ENCODE measurements around the gene PACRG. TPM values are rescaled to one million over a fixed set of nuclear protein-coding genes. Genes with fewer than 3 reads are reported as not detected.
"Not testable (repeated sequence)": the region's sequence is repeated elsewhere in the genome, so short reads cannot be mapped to it uniquely, and the experiment has no call there.

Gene PACRG
- 0.44 TPM for total RNA-seq
- polyA plus RNA-seq: 1 to 10 TPM in 1 of 4 donors, under 1 TPM in 1, not detected in 2; 0.87 to 1.2 TPM

- no peaks in the 10 kb centered on the region for H3K36me3 Mint-ChIP-seq
- peaks cover 0 to 4% (median 0%) of the 10 kb centered on the region in 7 donors for H3K9me3 Mint-ChIP-seq
- peak; percentile 94 to 95 for ATAC-seq (ENCODE audit: low read depth in 2 of 2)
- Histone ChIP-seq H3K4me3 (ENCODE audit: low read depth, low read length) (peak within 1 kb of the TSS; percentile 70), H3K4me1 (ENCODE audit: control insufficient read depth, insufficient read depth, low read length, poor library complexity, severe bottlenecking) (peaks cover 7% of the 10 kb centered on the region), H3K36me3 (ENCODE audit: control insufficient read depth, insufficient read depth, low read length) (no peaks in the 10 kb centered on the region), H3K9me3 (ENCODE audit: control insufficient read depth in 2 of 2, low read length in 2 of 2) (no peaks in the 10 kb centered on the region), H3K27ac (ENCODE audit: insufficient read depth, low read length, poor library complexity, severe bottlenecking) (peak within 1 kb of the TSS; percentile 65), H3K27me3 (ENCODE audit: control insufficient read depth, insufficient read depth, low read length) (no peaks in the 10 kb centered on the region)
- peak; percentile 93 to 96 (median 94) for DNase-seq
- peak within 1 kb of the TSS; percentile 56 to 96 (median 95) for H3K27ac Mint-ChIP-seq
- H3K27me3 Mint-ChIP-seq: peaks cover 8% of the 10 kb centered on the region
- peaks cover 4 to 14% (median 6%) of the 10 kb centered on the region in 4 donors for H3K4me1 Mint-ChIP-seq
- peak within 1 kb of the TSS; percentile 88 to 96 (median 92) for H3K4me3 Mint-ChIP-seq
Observed at GRCh38 chr6:162727322-162728182, at the start of gene PACRG, which contains the start of gene PRKN. Gene PACRG (plus strand): TSS chr6:162727974. Gene PRKN (minus strand): TSS chr6:162727766.

- not testable (repeated sequence) for H3K36me3 Mint-ChIP-seq; H3K9me3 ChIP-seq (ENCODE audit: control insufficient read depth in 2 of 2, low read length in 2 of 2); H3K4me1 Mint-ChIP-seq; H3K27ac Mint-ChIP-seq; H3K36me3 ChIP-seq (ENCODE audit: control insufficient read depth, insufficient read depth, low read length); H3K27me3 ChIP-seq (ENCODE audit: control insufficient read depth, insufficient read depth, low read length); H3K4me3 ChIP-seq (ENCODE audit: low read depth, low read length); ATAC-seq (ENCODE audit: low read depth in 2 of 2); H3K4me3 Mint-ChIP-seq; DNase-seq; H3K9me3 Mint-ChIP-seq; H3K4me1 ChIP-seq (ENCODE audit: control insufficient read depth, insufficient read depth, low read length, poor library complexity, severe bottlenecking); H3K27ac ChIP-seq (ENCODE audit: insufficient read depth, low read length, poor library complexity, severe bottlenecking); H3K27me3 Mint-ChIP-seq
Observed at GRCh38 chr6:162678896-162679295, 48.9 kb upstream of the PACRG start.

- Mint-ChIP-seq H3K9me3 (peaks cover 0 to 7% (median 3%) of the 10 kb centered on the region in 7 donors), H3K4me3 (no peak overlapping the region), H3K36me3 (no peaks in the 10 kb centered on the region), H3K27ac (no peak overlapping the region), H3K4me1 (peaks cover 0 to 2% (median 0%) of the 10 kb centered on the region in 4 donors), H3K27me3 (no peaks in the 10 kb centered on the region)
- no peaks in the 10 kb centered on the region for H3K9me3 ChIP-seq (ENCODE audit: control insufficient read depth in 2 of 2, low read length in 2 of 2)
- H3K27ac ChIP-seq (ENCODE audit: insufficient read depth, low read length, poor library complexity, severe bottlenecking): no peak overlapping the region
- ATAC-seq (ENCODE audit: low read depth in 2 of 2): no peak
- no peak overlapping the region for H3K4me3 ChIP-seq (ENCODE audit: low read depth, low read length)
- no peaks in the 10 kb centered on the region for H3K27me3 ChIP-seq (ENCODE audit: control insufficient read depth, insufficient read depth, low read length)
- no peaks in the 10 kb centered on the region for H3K36me3 ChIP-seq (ENCODE audit: control insufficient read depth, insufficient read depth, low read length)
- DNase-seq: no peak
- no peaks in the 10 kb centered on the region for H3K4me1 ChIP-seq (ENCODE audit: control insufficient read depth, insufficient read depth, low read length, poor library complexity, severe bottlenecking)
Observed at GRCh38 chr6:162679681-162680080, 48.1 kb upstream of the PACRG start.

GRCh38 chr6:162680367-162680766, 47.4 kb upstream of the PACRG start:
- Histone ChIP-seq H3K27ac (ENCODE audit: insufficient read depth, low read length, poor library complexity, severe bottlenecking) (no peak overlapping the region), H3K9me3 (ENCODE audit: control insufficient read depth in 2 of 2, low read length in 2 of 2) (no peaks in the 10 kb centered on the region), H3K27me3 (ENCODE audit: control insufficient read depth, insufficient read depth, low read length) (no peaks in the 10 kb centered on the region), H3K4me3 (ENCODE audit: low read depth, low read length) (no peak overlapping the region), H3K36me3 (ENCODE audit: control insufficient read depth, insufficient read depth, low read length) (no peaks in the 10 kb centered on the region), H3K4me1 (ENCODE audit: control insufficient read depth, insufficient read depth, low read length, poor library complexity, severe bottlenecking) (no peaks in the 10 kb centered on the region)
- no peak for DNase-seq
- peaks cover 0 to 7% (median 3%) of the 10 kb centered on the region in 7 donors for H3K9me3 Mint-ChIP-seq
- no peaks in the 10 kb centered on the region for H3K27me3 Mint-ChIP-seq
- no peaks in the 10 kb centered on the region for H3K36me3 Mint-ChIP-seq
- ATAC-seq (ENCODE audit: low read depth in 2 of 2): no peak
- H3K27ac Mint-ChIP-seq: no peak overlapping the region
- H3K4me1 Mint-ChIP-seq: no peaks in the 10 kb centered on the region
- H3K4me3 Mint-ChIP-seq: no peak overlapping the region

GRCh38 chr6:162680871-162681270, 46.9 kb upstream of the PACRG start:
- H3K9me3 Mint-ChIP-seq: peaks cover 0 to 7% (median 3%) of the 10 kb centered on the region in 7 donors
- no peaks in the 10 kb centered on the region for H3K4me1 Mint-ChIP-seq
- no peaks in the 10 kb centered on the region for H3K36me3 Mint-ChIP-seq
- no peak overlapping the region for H3K4me3 Mint-ChIP-seq
- Histone ChIP-seq H3K4me3 (ENCODE audit: low read depth, low read length) (no peak overlapping the region), H3K27ac (ENCODE audit: insufficient read depth, low read length, poor library complexity, severe bottlenecking) (no peak overlapping the region), H3K9me3 (ENCODE audit: control insufficient read depth in 2 of 2, low read length in 2 of 2) (no peaks in the 10 kb centered on the region), H3K27me3 (ENCODE audit: control insufficient read depth, insufficient read depth, low read length) (no peaks in the 10 kb centered on the region), H3K4me1 (ENCODE audit: control insufficient read depth, insufficient read depth, low read length, poor library complexity, severe bottlenecking) (no peaks in the 10 kb centered on the region), H3K36me3 (ENCODE audit: control insufficient read depth, insufficient read depth, low read length) (no peaks in the 10 kb centered on the region)
- peak overlapping the region in 1 of 3 donors; percentile 18 for H3K27ac Mint-ChIP-seq
- ATAC-seq (ENCODE audit: low read depth in 2 of 2): no peak
- no peaks in the 10 kb centered on the region for H3K27me3 Mint-ChIP-seq
- no peak for DNase-seq

GRCh38 chr6:162681447-162681846, 46.3 kb upstream of the PACRG start:
- no peak overlapping the region for H3K27ac ChIP-seq (ENCODE audit: insufficient read depth, low read length, poor library complexity, severe bottlenecking)
- no peaks in the 10 kb centered on the region for H3K4me1 ChIP-seq (ENCODE audit: control insufficient read depth, insufficient read depth, low read length, poor library complexity, severe bottlenecking)
- no peaks in the 10 kb centered on the region for H3K27me3 ChIP-seq (ENCODE audit: control insufficient read depth, insufficient read depth, low read length)
- Mint-ChIP-seq H3K27ac (no peak overlapping the region), H3K4me1 (peaks cover 0 to 2% (median 0%) of the 10 kb centered on the region in 4 donors), H3K36me3 (no peaks in the 10 kb centered on the region), H3K4me3 (no peak overlapping the region), H3K27me3 (no peaks in the 10 kb centered on the region), H3K9me3 (peaks cover 0 to 7% (median 3%) of the 10 kb centered on the region in 7 donors)
- no peaks in the 10 kb centered on the region for H3K36me3 ChIP-seq (ENCODE audit: control insufficient read depth, insufficient read depth, low read length)
- H3K9me3 ChIP-seq (ENCODE audit: control insufficient read depth in 2 of 2, low read length in 2 of 2): no peaks in the 10 kb centered on the region
- no peak overlapping the region for H3K4me3 ChIP-seq (ENCODE audit: low read depth, low read length)
- no peak for DNase-seq
- ATAC-seq (ENCODE audit: low read depth in 2 of 2): no peak

- H3K36me3 ChIP-seq (ENCODE audit: control insufficient read depth, insufficient read depth, low read length): no peaks in the 10 kb centered on the region
- DNase-seq: no peak
- Mint-ChIP-seq H3K27ac (no peak overlapping the region), H3K27me3 (no peaks in the 10 kb centered on the region), H3K36me3 (no peaks in the 10 kb centered on the region), H3K9me3 (peaks cover 0 to 5% (median 3%) of the 10 kb centered on the region in 7 donors), H3K4me3 (no peak overlapping the region), H3K4me1 (peaks cover 0 to 2% (median 0%) of the 10 kb centered on the region in 4 donors)
- H3K4me1 ChIP-seq (ENCODE audit: control insufficient read depth, insufficient read depth, low read length, poor library complexity, severe bottlenecking): no peaks in the 10 kb centered on the region
- no peak overlapping the region for H3K4me3 ChIP-seq (ENCODE audit: low read depth, low read length)
- H3K27me3 ChIP-seq (ENCODE audit: control insufficient read depth, insufficient read depth, low read length): no peaks in the 10 kb centered on the region
- ATAC-seq (ENCODE audit: low read depth in 2 of 2): no peak
- H3K9me3 ChIP-seq (ENCODE audit: control insufficient read depth in 2 of 2, low read length in 2 of 2): no peaks in the 10 kb centered on the region
- H3K27ac ChIP-seq (ENCODE audit: insufficient read depth, low read length, poor library complexity, severe bottlenecking): no peak overlapping the region
Observed at GRCh38 chr6:162683135-162683534, 44.6 kb upstream of the PACRG start.
